GM04503 (cell line): ENCODE results near the gene AMMECR1L.
A peak's percentile ranks its signal among the peaks of the same experiment; 100 is the strongest.
"Not testable (repeated sequence)": the region's sequence is repeated elsewhere in the genome, so short reads cannot be mapped to it uniquely, and the experiment has no call there.

ENCODE experiments used
- DNase-seq: peaks from one replicate; pipeline ENCODE4 v3.0.0-alpha.2; 2012; ENCODE audit warnings: low read depth

The AMMECR1L gene

GRCh38 chr2:127885780-127886592, at the start of gene AMMECR1L:
TSS of gene AMMECR1L (minus strand) at chr2:127885956. CDS start at chr2:127874234, 11,722 bp downstream.
- DNase-seq, result not testable (repeated sequence)

- no peak for DNase-seq
Observed at GRCh38 chr2:127935337-127935736, 49.6 kb upstream of the AMMECR1L start.

- peak; percentile 59 for DNase-seq
Observed at GRCh38 chr2:127932199-127932876, 46.6 kb upstream of the AMMECR1L start.

- DNase-seq, result no peak
Observed at GRCh38 chr2:127929449-127929848, 43.7 kb upstream of the AMMECR1L start.

- DNase-seq, result no peak
Observed at GRCh38 chr2:127927384-127927783, 41.6 kb upstream of the AMMECR1L start.

GRCh38 chr2:127917916-127918315, 32.2 kb upstream of the AMMECR1L start:
- no peak for DNase-seq

GRCh38 chr2:127913808-127914457, 28.2 kb upstream of the AMMECR1L start:
- no peak for DNase-seq

GRCh38 chr2:127911737-127912136, 26.0 kb upstream of the AMMECR1L start:
- no peak for DNase-seq

GRCh38 chr2:127910415-127910814, 24.7 kb upstream of the AMMECR1L start:
- DNase-seq, result no peak

GRCh38 chr2:127909019-127909418, 23.3 kb upstream of the AMMECR1L start:
- DNase-seq, result no peak

- not testable (repeated sequence) for DNase-seq
Observed at GRCh38 chr2:127907733-127908400, 22.1 kb upstream of the AMMECR1L start.

- DNase-seq, result no peak
Observed at GRCh38 chr2:127906206-127906926, 20.6 kb upstream of the AMMECR1L start.

- no peak for DNase-seq
Observed at GRCh38 chr2:127901339-127902056, 15.7 kb upstream of the AMMECR1L start.

GRCh38 chr2:127897531-127898211, 11.9 kb upstream of the AMMECR1L start:
- no peak for DNase-seq

- no peak for DNase-seq
Observed at GRCh38 chr2:127893494-127893893, 7.7 kb upstream of the AMMECR1L start.

GRCh38 chr2:127893033-127893432, 7.3 kb upstream of the AMMECR1L start:
- no peak for DNase-seq

- DNase-seq, result no peak
Observed at GRCh38 chr2:127891811-127892210, 6.1 kb upstream of the AMMECR1L start.

- DNase-seq, result not testable (repeated sequence)
Observed at GRCh38 chr2:127890756-127891155, 5.0 kb upstream of the AMMECR1L start.

- no peak for DNase-seq
Observed at GRCh38 chr2:127888772-127889171, 3.0 kb upstream of the AMMECR1L start.

- DNase-seq, result no peak
Observed at GRCh38 chr2:127887776-127888130, 2.0 kb upstream of the AMMECR1L start.
